ENCODE measurements around the gene PIAS3. TPM values are rescaled to one million over a fixed set of nuclear protein-coding genes. Genes with fewer than 3 reads are reported as not detected.
"Not testable (repeated sequence)": the region's sequence is repeated elsewhere in the genome, so short reads cannot be mapped to it uniquely, and the experiment has no call there.

PIAS3 gene
- polyA plus RNA-seq, 1 donor from 2014 or later, result 16.9 TPM

- H3K4me3 Mint-ChIP-seq, result peak overlapping the region in 1 of 4 donors; percentile 98
- not testable (repeated sequence) for H3K27me3 Mint-ChIP-seq
These were observed 36.0 kb downstream of the PIAS3 start for GRCh38 chr1:145822779-145823331.

GRCh38 chr1:145818095-145818494 lies 40.8 kb downstream of the PIAS3 start:
- not testable (repeated sequence) for H3K27me3 Mint-ChIP-seq, H3K9me3 Mint-ChIP-seq, H3K27ac Mint-ChIP-seq, H3K4me1 Mint-ChIP-seq, H3K4me3 Mint-ChIP-seq, H3K36me3 Mint-ChIP-seq

More at GRCh38 chr1:145822779-145823331, 36.0 kb downstream of the PIAS3 start:
- not testable (repeated sequence) for H3K27ac Mint-ChIP-seq, H3K9me3 Mint-ChIP-seq, H3K36me3 Mint-ChIP-seq
- peaks cover 9 to 15% (median 14%) of the 10 kb centered on the region in 3 donors for H3K4me1 Mint-ChIP-seq

DNA sequence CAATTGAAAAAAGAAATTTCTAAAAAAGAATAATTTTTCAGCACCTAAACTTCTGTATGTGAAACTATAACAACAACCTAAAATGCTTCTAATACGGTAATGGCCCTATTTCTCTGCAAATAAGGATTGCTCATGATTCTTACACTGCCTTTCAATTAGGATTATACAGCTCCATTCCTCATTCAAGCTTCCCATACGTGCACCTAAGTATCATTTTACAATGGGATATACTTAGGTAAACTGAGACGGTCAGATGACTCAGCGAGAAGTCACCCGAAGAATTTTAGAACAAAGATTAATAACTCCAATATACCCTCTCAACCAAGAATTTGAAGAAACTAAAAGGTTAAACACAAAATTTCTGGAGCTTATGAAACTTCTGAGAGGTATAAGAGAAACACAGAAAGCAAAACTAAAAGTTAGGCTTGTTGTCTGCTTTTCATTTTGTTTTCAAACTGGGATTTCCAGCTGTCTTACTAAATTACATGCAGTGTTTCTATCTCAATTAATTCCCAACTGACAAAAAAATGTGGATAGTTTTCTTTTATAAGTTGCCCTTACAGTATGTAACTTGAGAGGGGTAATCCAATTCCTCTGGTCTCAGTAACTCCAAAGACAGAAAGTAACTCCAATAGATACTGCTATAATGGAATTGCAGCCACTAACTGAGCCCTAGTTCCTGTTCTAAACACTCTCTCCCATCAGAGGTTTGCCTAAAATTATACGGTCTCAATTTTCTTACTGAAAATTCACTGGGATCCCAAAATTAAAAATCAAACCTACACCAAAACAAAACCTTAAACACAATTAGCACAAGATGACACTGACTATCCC lies 45.7 kb downstream of the PIAS3 start:
- not testable (repeated sequence) for H3K4me3 Mint-ChIP-seq, H3K27ac Mint-ChIP-seq, H3K4me1 Mint-ChIP-seq, H3K27me3 Mint-ChIP-seq, H3K36me3 Mint-ChIP-seq, H3K9me3 Mint-ChIP-seq

DNA sequence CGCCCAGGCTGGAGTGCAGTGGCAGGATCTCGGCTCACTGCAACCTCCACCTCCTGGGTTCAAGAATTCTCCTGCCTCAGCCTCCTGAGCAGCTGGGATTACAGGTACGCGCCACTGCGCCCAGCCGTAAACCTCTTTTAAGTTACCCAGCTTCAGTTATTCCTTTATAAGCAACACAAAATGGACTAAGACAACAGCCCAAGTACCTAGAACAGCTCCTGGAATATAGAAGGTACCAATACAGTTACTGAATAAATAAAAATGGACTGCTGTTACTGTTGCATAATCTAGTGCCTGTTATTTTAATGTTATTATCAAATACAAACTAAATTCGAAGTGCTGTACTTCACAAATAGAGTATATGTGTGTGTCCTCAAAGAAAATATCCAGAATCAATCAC lies 52.0 kb downstream of the PIAS3 start:
- Mint-ChIP-seq H3K4me1 (peaks cover 12 to 22% (median 22%) of the 10 kb centered on the region in 3 donors), H3K4me3 (no peak overlapping the region), H3K27ac (no peak overlapping the region), H3K36me3 (peaks cover 4% of the 10 kb centered on the region), H3K27me3 (no peaks in the 10 kb centered on the region), H3K9me3 (no peaks in the 10 kb centered on the region)

GRCh38 chr1:145806408-145806807 lies 52.5 kb downstream of the PIAS3 start:
- H3K9me3 Mint-ChIP-seq, result no peaks in the 10 kb centered on the region
- peaks cover 12 to 24% (median 22%) of the 10 kb centered on the region in 3 donors for H3K4me1 Mint-ChIP-seq
- no peak overlapping the region for H3K4me3 Mint-ChIP-seq
- H3K27me3 Mint-ChIP-seq, result no peaks in the 10 kb centered on the region
- no peak overlapping the region for H3K27ac Mint-ChIP-seq
- peaks cover 7% of the 10 kb centered on the region for H3K36me3 Mint-ChIP-seq

DNA sequence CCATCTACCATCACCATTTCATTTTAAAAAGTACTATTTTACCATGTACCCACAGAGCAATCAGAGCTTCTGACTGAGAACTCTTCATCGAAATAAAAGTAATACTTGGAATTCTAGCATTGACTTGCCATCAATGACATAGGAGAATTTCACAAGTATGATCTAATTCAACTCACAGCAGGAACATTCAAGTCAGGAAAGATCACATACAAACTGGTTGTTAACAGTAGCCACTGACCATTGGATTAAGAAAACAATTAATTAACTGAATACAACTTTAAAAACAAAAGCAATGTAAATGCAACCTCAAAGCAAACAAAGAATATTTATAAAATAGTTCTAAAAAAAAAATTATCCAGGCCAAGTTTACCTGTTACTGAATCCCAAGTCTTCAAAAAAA lies 53.8 kb downstream of the PIAS3 start:
- Mint-ChIP-seq H3K27me3 (no peaks in the 10 kb centered on the region), H3K4me3 (no peak overlapping the region), H3K9me3 (no peaks in the 10 kb centered on the region), H3K27ac (no peak overlapping the region), H3K36me3 (peaks cover 8% of the 10 kb centered on the region), H3K4me1 (peaks cover 16 to 24% (median 23%) of the 10 kb centered on the region in 3 donors)

GRCh38 chr1:145804235-145805045 lies 54.4 kb downstream of the PIAS3 start:
- Mint-ChIP-seq H3K36me3 (peaks cover 8% of the 10 kb centered on the region), H3K9me3 (no peaks in the 10 kb centered on the region), H3K4me3 (no peak overlapping the region), H3K27ac (peak overlapping the region in 1 of 3 donors; percentile 40), H3K4me1 (peaks cover 16 to 26% (median 24%) of the 10 kb centered on the region in 3 donors), H3K27me3 (no peaks in the 10 kb centered on the region)

- peaks cover 16% of the 10 kb centered on the region for H3K36me3 Mint-ChIP-seq
- no peak overlapping the region for H3K27ac Mint-ChIP-seq
- H3K4me1 Mint-ChIP-seq, result peaks cover 12 to 15% (median 14%) of the 10 kb centered on the region in 3 donors
- peaks cover 11 to 19% (median 16%) of the 10 kb centered on the region in 3 donors for H3K9me3 Mint-ChIP-seq
- H3K4me3 Mint-ChIP-seq, result peak overlapping the region in 1 of 4 donors; percentile 38
- H3K27me3 Mint-ChIP-seq, result no peaks in the 10 kb centered on the region
These were observed 59.1 kb downstream of the PIAS3 start for GRCh38 chr1:145799806-145800205.

Other genes starting within 250 kb of the PIAS3 start
- gene PDZK1, start 151.7 kb downstream of the PIAS3 start, polyA plus RNA-seq, result 0.30 TPM
- 1.8 TPM for gene CD160, start 139.6 kb downstream of the PIAS3 start, polyA plus RNA-seq
- 6.7 TPM for gene RNF115, start 35.0 kb downstream of the PIAS3 start, polyA plus RNA-seq
- gene POLR3C, start 34.9 kb downstream of the PIAS3 start, polyA plus RNA-seq, result 54.0 TPM
- gene NUDT17, start 13.5 kb downstream of the PIAS3 start, polyA plus RNA-seq, result 4.2 TPM
- not detected for gene ANKRD35, start 26.8 kb upstream of the PIAS3 start, polyA plus RNA-seq
- not detected for gene ITGA10, start 51.0 kb upstream of the PIAS3 start, polyA plus RNA-seq
- gene PEX11B, start 59.6 kb upstream of the PIAS3 start, polyA plus RNA-seq, result 42.3 TPM
- gene RBM8A, start 68.4 kb upstream of the PIAS3 start, polyA plus RNA-seq, result 183 TPM
- 12.8 TPM for gene LIX1L, start 98.9 kb upstream of the PIAS3 start, polyA plus RNA-seq
- 0.64 TPM for gene ANKRD34A, start 105.5 kb upstream of the PIAS3 start, polyA plus RNA-seq
- 64.0 TPM for gene POLR3GL, start 105.6 kb upstream of the PIAS3 start, polyA plus RNA-seq
- 3,579 TPM for gene TXNIP, start 137.5 kb upstream of the PIAS3 start, polyA plus RNA-seq
- gene HJV, start 162.7 kb upstream of the PIAS3 start, polyA plus RNA-seq, result not detected

Data from IgD-negative memory B cell (primary cell).